Thyroid gland (tissue), 4 donors: Measurements from ENCODE around the gene ADPRM.

Source experiments
- CTCF ChIP-seq, 6 experiments: fragments of 200-600 bp in 3 of 6; fragments of 450-650 bp in 3 of 6; sonication (generic) in 3 of 6; IDR thresholded peaks; one replicate each; pipeline ENCODE4 v1.5.1; 2016 to 2019; ENCODE audit warnings: antibody characterized with exemption in 6 of 6, mild to moderate bottlenecking in 2 of 6, inconsistent platforms in 1 of 6, moderate library complexity in 1 of 6
- POLR2A ChIP-seq, 2 donors: fragments of 450-650 bp; IDR thresholded peaks; one replicate each; pipeline ENCODE4 v1.6.1; 2017; ENCODE audit warnings: antibody characterized with exemption in 2 of 2, mild to moderate bottlenecking in 2 of 2, moderate library complexity in 1 of 2

DNA sequence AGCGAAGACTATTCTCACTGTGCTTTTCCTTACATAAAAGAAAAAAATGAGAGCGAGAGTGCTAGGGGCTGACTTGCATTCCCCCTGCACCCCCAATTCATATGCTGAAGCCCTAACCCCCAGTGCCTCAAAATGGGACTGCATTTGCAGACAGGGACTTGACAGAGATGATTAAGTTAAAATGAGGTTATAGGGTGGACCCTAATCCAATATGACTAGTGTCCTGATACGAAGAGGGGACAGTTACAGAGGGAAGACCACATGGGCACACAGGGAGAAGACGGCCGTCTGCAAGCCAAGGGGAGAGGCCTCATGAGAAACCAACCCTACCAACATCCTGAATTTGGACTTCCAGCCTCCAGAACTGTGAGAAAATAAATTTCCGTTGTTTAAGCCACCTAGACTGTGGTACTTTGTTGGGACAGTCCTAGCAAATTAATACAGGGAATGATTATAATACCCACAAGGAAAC, 34.0 kb downstream of the ADPRM start:
- TF ChIP-seq CTCF (IDR thresholded peaks at IDR 0.05) (no peak), POLR2A (IDR thresholded peaks at IDR 0.05) (no peak)
